RWPE1 (cell line): ENCODE results near the gene S100P.
"Not testable (repeated sequence)": the region's sequence is repeated elsewhere in the genome, so short reads cannot be mapped to it uniquely, and the experiment has no call there.

ENCODE experiments used
- CTCF ChIA-PET: fragments of 350-600 bp; sonication (Branson Sonifier 250); formaldehyde crosslinking; extraction: SDS; loops from one replicate; lab custom pipeline; 2021; lab: Yijun Ruan, JAX
- POLR2A ChIA-PET: fragments of 400-600 bp; formaldehyde crosslinking; extraction: SDS; loops from one replicate; lab custom pipeline; 2020; ENCODE audit warnings: antibody characterized with exemption; ENCODE audit not compliant: low non-redundant PET; lab: Yijun Ruan, JAX
- DNase-seq: peaks from one replicate; pipeline ENCODE4 v3.0.0; 2012; ENCODE audit warnings: low spot score
- H3K27ac ChIP-seq: fragments of 450-650 bp; 2 replicates; pipeline ENCODE4 v1.5.1; 2017
- CTCF ChIP-seq: fragments of 450-650 bp; conservative IDR thresholded peaks from 2 replicates; pipeline ENCODE4 v1.5.1; 2017; ENCODE audit warnings: low read depth, mild to moderate bottlenecking

Gene S100P

GRCh38 chr4:6693231-6694176, at the start of gene S100P:
S100P (plus strand) TSS chr4:6693878; CDS start chr4:6693933, 55 bp downstream.
- ChIA-PET CTCF (interaction anchor here (0.7 kb wide), 1 partner anchor 23 kb away, joined by 4 read pairs; no protein-coding TSS in a partner anchor), POLR2A (no interaction called here)
- H3K27ac ChIP-seq, result peak within 1 kb of the TSS; percentile 30
- no peak for TF ChIP-seq CTCF
- DNase-seq, result no peak

GRCh38 chr4:6644792-6645530, 48.7 kb upstream of the S100P start:
- ChIA-PET POLR2A (no interaction called here), CTCF (interaction anchor here (0.6 kb wide), 1 partner anchor 376 kb away, joined by 3 read pairs; no protein-coding TSS in a partner anchor)
- DNase-seq, result no peak
- no peak for TF ChIP-seq CTCF
- H3K27ac ChIP-seq, result no peak overlapping the region

- ChIA-PET POLR2A (no interaction called here), CTCF (no interaction called here)
- no peak overlapping the region for H3K27ac ChIP-seq
- no peak for DNase-seq
- TF ChIP-seq CTCF, result no peak
These were observed 46.5 kb upstream of the S100P start for GRCh38 chr4:6647169-6647568.

- POLR2A ChIA-PET, result no interaction called here
- no peak for DNase-seq
- TF ChIP-seq CTCF, result no peak
- H3K27ac ChIP-seq, result no peak overlapping the region
- CTCF ChIA-PET, result no interaction called here
These were observed 46.0 kb upstream of the S100P start for GRCh38 chr4:6647582-6648230.

- no peak overlapping the region for H3K27ac ChIP-seq
- ChIA-PET CTCF (no interaction called here), POLR2A (no interaction called here)
These were observed 44.5 kb upstream of the S100P start for GRCh38 chr4:6649216-6649615.

GRCh38 chr4:6654211-6654610, 39.5 kb upstream of the S100P start:
- H3K27ac ChIP-seq, DNase-seq, CTCF ChIA-PET, POLR2A ChIA-PET: not testable (repeated sequence)

More at GRCh38 chr4:6649216-6649615, 44.5 kb upstream of the S100P start:
- no peak for TF ChIP-seq CTCF
- DNase-seq, result no peak

- CTCF ChIA-PET, result interaction anchor here (0.6 kb wide), 1 partner anchor 66 kb away, joined by 3 read pairs; no protein-coding TSS in a partner anchor
- POLR2A ChIA-PET, result not testable (repeated sequence)
These were observed 38.4 kb upstream of the S100P start for GRCh38 chr4:6655291-6655690.

More at GRCh38 chr4:6655291-6655690, 38.4 kb upstream of the S100P start:
- DNase-seq, H3K27ac ChIP-seq: not testable (repeated sequence)
